Thoracic aorta (tissue), 2 donors: ENCODE data around the gene WSCD2. TPM values are rescaled to one million over a fixed set of nuclear protein-coding genes. Genes with fewer than 3 reads are reported as not detected.

Experiments
- ATAC-seq: fragments of 150-250 bp; one replicate; pipeline ENCODE4 v1.8.0; 2017; ENCODE audit warnings: low read depth; ENCODE audit not compliant: insufficient number of reproducible peaks, low FRiP score
- DNase-seq: peaks from one replicate; pipeline ENCODE4 v3.0.0-alpha.2; 2020; ENCODE audit warnings: low spot score
- H3K27ac ChIP-seq, 2 donors: fragments of 200-600 bp; sonication (generic); 1 replicate in 1 of 2; 2 replicates in 1 of 2; pipeline ENCODE4 v1.5.1; 2016; ENCODE audit warnings: mild to moderate bottlenecking in 2 of 2, moderate library complexity in 2 of 2
- H3K27me3 ChIP-seq: fragments of 200-600 bp; sonication (generic); replicated peaks from 2 replicates; pipeline ENCODE4 v1.6.0; 2016; ENCODE audit warnings: mild to moderate bottlenecking; ENCODE audit not compliant: insufficient read depth
- H3K36me3 ChIP-seq: fragments of 200-600 bp; sonication (generic); one replicate; pipeline ENCODE4 v1.5.1; 2016
- H3K4me1 ChIP-seq, 2 donors: fragments of 200-600 bp; sonication (generic); 1 replicate in 1 of 2; 2 replicates in 1 of 2; pipeline versions ENCODE4 v1.5.1 to v1.6.0; 2016; ENCODE audit warnings: low read depth in 2 of 2, mild to moderate bottlenecking in 1 of 2; ENCODE audit not compliant: control insufficient read depth in 1 of 2
- H3K4me3 ChIP-seq: fragments of 200-600 bp; sonication (generic); 2 replicates; pipeline ENCODE4 v1.5.1; 2016; ENCODE audit warnings: mild to moderate bottlenecking
- H3K9me3 ChIP-seq: fragments of 200-600 bp; sonication (generic); 2 replicates; pipeline ENCODE4 v1.5.1; 2016
- CTCF ChIP-seq: fragments of 200-600 bp; sonication (generic); IDR thresholded peaks from one replicate; pipeline ENCODE4 v1.5.1; 2019; ENCODE audit warnings: antibody characterized with exemption
- total RNA-seq, 2 donors: library from RNA; depleted of rRNA; stranded (reverse); fragments of >200 nt; gene quantifications; one replicate each; pipeline versions ENCODE4 v1.1.0 to v1.2.3, GENCODE V29; 2016

The WSCD2 gene
- total RNA-seq, 2 donors from 2014 or later: 3.3 to 6.9 TPM

- Histone ChIP-seq H3K27me3 (no peaks in the 10 kb centered on the region), H3K27ac (no peak overlapping the region), H3K36me3 (no peaks in the 10 kb centered on the region), H3K4me1 (peaks cover 0 to 12% of the 10 kb centered on the region in 2 donors), H3K4me3 (no peak overlapping the region), H3K9me3 (no peaks in the 10 kb centered on the region)
- DNase-seq (no peak), ATAC-seq (no peak)
- TF ChIP-seq CTCF: no peak
Observed at GRCh38 chr12:108152170-108152538, 23.1 kb downstream of the WSCD2 start.

GRCh38 chr12:108156717-108157116, 27.6 kb downstream of the WSCD2 start:
- H3K27ac ChIP-seq: peak overlapping the region in 1 of 2 donors; percentile 41
- no peaks in the 10 kb centered on the region for H3K9me3 ChIP-seq
- DNase-seq: no peak

GRCh38 chr12:108157870-108158459, 28.9 kb downstream of the WSCD2 start:
- Histone ChIP-seq H3K27me3 (no peaks in the 10 kb centered on the region), H3K36me3 (no peaks in the 10 kb centered on the region), H3K4me3 (no peak overlapping the region), H3K27ac (peak overlapping the region in 1 of 2 donors; percentile 34), H3K4me1 (peaks cover 3 to 30% of the 10 kb centered on the region in 2 donors), H3K9me3 (no peaks in the 10 kb centered on the region)
- DNase-seq (no peak), ATAC-seq (no peak)
- no peak for TF ChIP-seq CTCF

More at GRCh38 chr12:108156717-108157116, 27.6 kb downstream of the WSCD2 start:
- no peak overlapping the region for H3K4me3 ChIP-seq
- no peaks in the 10 kb centered on the region for H3K36me3 ChIP-seq
- H3K4me1 ChIP-seq: peaks cover 3 to 19% of the 10 kb centered on the region in 2 donors
- no peak for TF ChIP-seq CTCF
- no peak for ATAC-seq
- no peaks in the 10 kb centered on the region for H3K27me3 ChIP-seq

- Histone ChIP-seq H3K27ac (no peak overlapping the region), H3K4me1 (peaks cover 3 to 17% of the 10 kb centered on the region in 2 donors), H3K27me3 (no peaks in the 10 kb centered on the region), H3K9me3 (no peaks in the 10 kb centered on the region), H3K4me3 (no peak overlapping the region), H3K36me3 (no peaks in the 10 kb centered on the region)
- no peak for TF ChIP-seq CTCF
- no peak for DNase-seq
- ATAC-seq: no peak
Observed at GRCh38 chr12:108162207-108162606, 33.1 kb downstream of the WSCD2 start.

GRCh38 chr12:108166505-108166904, 37.4 kb downstream of the WSCD2 start:
- TF ChIP-seq CTCF: no peak
- Histone ChIP-seq H3K27ac (no peak overlapping the region), H3K9me3 (no peaks in the 10 kb centered on the region), H3K4me1 (peaks cover 2 to 31% of the 10 kb centered on the region in 2 donors), H3K36me3 (no peaks in the 10 kb centered on the region), H3K4me3 (no peak overlapping the region), H3K27me3 (no peaks in the 10 kb centered on the region)
- DNase-seq (no peak), ATAC-seq (no peak)
